Esophagus muscularis mucosa (tissue), 4 donors: ENCODE results near the gene ST8SIA6. TPM values are rescaled to one million over a fixed set of nuclear protein-coding genes. Genes with fewer than 3 reads are reported as not detected.

Source experiments
- DNase-seq: peaks from one replicate; pipeline ENCODE4 v3.0.0-alpha.2; 2017; ENCODE audit errors: extremely low spot score
- H3K27ac ChIP-seq, 4 donors: fragments of 200-600 bp; sonication (generic); replicated peaks in 1 of 4; 1 replicate in 3 of 4; 2 replicates in 1 of 4; pipeline ENCODE4 v1.5.1; 2016 to 2019; ENCODE audit warnings: mild to moderate bottlenecking in 1 of 4
- H3K27me3 ChIP-seq, 4 donors: fragments of 200-600 bp; sonication (generic); one replicate each; pipeline versions ENCODE4 v1.5.1 to v1.6.0; 2016 to 2019
- H3K36me3 ChIP-seq, 4 donors: fragments of 200-600 bp; sonication (generic); one replicate each; pipeline ENCODE4 v1.5.1; 2016 to 2019
- H3K4me1 ChIP-seq, 4 donors: fragments of 200-600 bp; sonication (generic); one replicate each; pipeline ENCODE4 v1.5.1; 2016 to 2019
- H3K4me3 ChIP-seq, 4 donors: fragments of 200-600 bp; sonication (generic); 1 replicate in 2 of 4; 2 replicates in 2 of 4; pipeline ENCODE4 v1.5.1; 2016 to 2019; ENCODE audit warnings: mild to moderate bottlenecking in 4 of 4, moderate library complexity in 1 of 4
- H3K9me3 ChIP-seq, 4 donors: fragments of 200-600 bp; sonication (generic); 1 replicate in 3 of 4; 2 replicates in 1 of 4; pipeline ENCODE4 v1.5.1; 2016 to 2019
- EP300 ChIP-seq: sonication (generic); formaldehyde crosslinking; IDR thresholded peaks from one replicate; pipeline ENCODE4 v1.6.1; 2017; ENCODE audit warnings: antibody characterized with exemption
- POLR2A ChIP-seq: fragments of 450-650 bp; IDR thresholded peaks from one replicate; pipeline ENCODE4 v1.6.1; 2017; ENCODE audit warnings: antibody characterized with exemption, moderate library complexity, mild to moderate bottlenecking, low read depth
- POLR2AphosphoS5 ChIP-seq, 2 donors: sonication (generic); formaldehyde crosslinking; IDR thresholded peaks; one replicate each; pipeline ENCODE4 v1.6.1; 2017; ENCODE audit warnings: antibody characterized with exemption in 2 of 2
- WGBS: methylation state at CpG from one replicate; pipeline ENCODE4 v1.1.5; 2018; 5-methylcytosine and 5-hydroxymethylcytosine counted together
- intact Hi-C: fragments of 100-400 bp; cut with DNase I; formaldehyde crosslinking; loops from one replicate; pipeline ENCODE4 v1.15.1; 2023
- total RNA-seq, 4 donors: library from RNA; depleted of rRNA; stranded (reverse); fragments of >200 nt; gene quantifications; one replicate each; pipeline versions ENCODE4 v1.1.0 to v1.2.1, GENCODE V29; 2016
- TF ChIP-seq, protein P1 (sequence below), 3 experiments: fragments of 200-600 bp in 2 of 3; fragments of 450-650 bp in 1 of 3; sonication (generic) in 2 of 3; IDR thresholded peaks; one replicate each; pipeline ENCODE4 v1.5.1; 2017 to 2019; ENCODE audit warnings: antibody characterized with exemption in 3 of 3, mild to moderate bottlenecking in 2 of 3, moderate library complexity in 1 of 3

ST8SIA6 gene
- total RNA-seq, 4 donors from 2014 or later = 1.2 to 1.8 (median 1.3) TPM

DNA sequence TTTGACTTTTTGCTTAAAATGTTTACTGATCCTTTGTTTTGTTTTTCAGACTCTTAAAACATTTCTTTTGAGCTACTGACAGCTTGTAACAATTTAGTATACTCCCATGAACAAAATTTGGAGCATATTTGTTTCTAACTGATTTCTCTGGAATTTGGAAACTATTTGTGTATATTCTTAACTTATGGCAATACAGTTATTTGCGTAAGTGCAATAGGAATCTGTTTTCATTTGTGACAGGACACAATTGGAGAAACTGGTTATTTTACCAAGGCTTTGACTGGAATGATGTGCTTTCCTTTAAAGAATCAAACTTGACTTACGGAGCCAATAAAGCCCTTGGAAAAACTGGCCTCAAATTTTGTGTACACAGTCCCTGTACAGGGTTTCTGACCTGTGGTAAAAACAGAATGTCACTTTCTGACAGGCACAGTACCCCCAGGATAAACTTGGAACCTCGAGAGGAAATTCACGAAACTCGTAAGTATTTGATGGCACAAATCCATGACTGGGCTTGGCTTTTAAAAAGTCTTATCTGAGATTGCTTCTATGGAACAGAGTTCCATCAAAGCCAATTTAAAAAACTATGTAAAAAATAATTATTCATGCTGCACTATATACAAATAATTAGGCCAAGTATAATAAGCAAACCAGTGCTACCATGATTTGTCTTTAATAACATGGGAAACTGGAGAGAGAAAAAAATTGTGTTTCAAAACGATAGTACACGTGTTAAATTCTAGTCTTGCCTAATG, 70.4 kb downstream of the ST8SIA6 start:
- Histone ChIP-seq H3K36me3 (no peaks in the 10 kb centered on the region), H3K4me1 (peaks cover 0 to 28% (median 9%) of the 10 kb centered on the region in 4 donors), H3K27ac (peak overlapping the region in 3 of 4 donors; percentile 3 to 44 (median 24)), H3K4me3 (peak overlapping the region in 1 of 4 donors; percentile 10), H3K9me3 (no peaks in the 10 kb centered on the region), H3K27me3 (no peaks in the 10 kb centered on the region)
- TF ChIP-seq, protein P1, sequence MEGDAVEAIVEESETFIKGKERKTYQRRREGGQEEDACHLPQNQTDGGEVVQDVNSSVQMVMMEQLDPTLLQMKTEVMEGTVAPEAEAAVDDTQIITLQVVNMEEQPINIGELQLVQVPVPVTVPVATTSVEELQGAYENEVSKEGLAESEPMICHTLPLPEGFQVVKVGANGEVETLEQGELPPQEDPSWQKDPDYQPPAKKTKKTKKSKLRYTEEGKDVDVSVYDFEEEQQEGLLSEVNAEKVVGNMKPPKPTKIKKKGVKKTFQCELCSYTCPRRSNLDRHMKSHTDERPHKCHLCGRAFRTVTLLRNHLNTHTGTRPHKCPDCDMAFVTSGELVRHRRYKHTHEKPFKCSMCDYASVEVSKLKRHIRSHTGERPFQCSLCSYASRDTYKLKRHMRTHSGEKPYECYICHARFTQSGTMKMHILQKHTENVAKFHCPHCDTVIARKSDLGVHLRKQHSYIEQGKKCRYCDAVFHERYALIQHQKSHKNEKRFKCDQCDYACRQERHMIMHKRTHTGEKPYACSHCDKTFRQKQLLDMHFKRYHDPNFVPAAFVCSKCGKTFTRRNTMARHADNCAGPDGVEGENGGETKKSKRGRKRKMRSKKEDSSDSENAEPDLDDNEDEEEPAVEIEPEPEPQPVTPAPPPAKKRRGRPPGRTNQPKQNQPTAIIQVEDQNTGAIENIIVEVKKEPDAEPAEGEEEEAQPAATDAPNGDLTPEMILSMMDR (IDR thresholded peaks at IDR 0.05) = no peak
- TF ChIP-seq EP300 = no peak
- no peak for TF ChIP-seq POLR2A
- no peak for TF ChIP-seq POLR2AphosphoS5 (IDR thresholded peaks at IDR 0.05)
- no peak for DNase-seq
- 36% methylated on average over 7 of the region's 7 CpGs for WGBS
- intact Hi-C loops = no loop called here

DNA sequence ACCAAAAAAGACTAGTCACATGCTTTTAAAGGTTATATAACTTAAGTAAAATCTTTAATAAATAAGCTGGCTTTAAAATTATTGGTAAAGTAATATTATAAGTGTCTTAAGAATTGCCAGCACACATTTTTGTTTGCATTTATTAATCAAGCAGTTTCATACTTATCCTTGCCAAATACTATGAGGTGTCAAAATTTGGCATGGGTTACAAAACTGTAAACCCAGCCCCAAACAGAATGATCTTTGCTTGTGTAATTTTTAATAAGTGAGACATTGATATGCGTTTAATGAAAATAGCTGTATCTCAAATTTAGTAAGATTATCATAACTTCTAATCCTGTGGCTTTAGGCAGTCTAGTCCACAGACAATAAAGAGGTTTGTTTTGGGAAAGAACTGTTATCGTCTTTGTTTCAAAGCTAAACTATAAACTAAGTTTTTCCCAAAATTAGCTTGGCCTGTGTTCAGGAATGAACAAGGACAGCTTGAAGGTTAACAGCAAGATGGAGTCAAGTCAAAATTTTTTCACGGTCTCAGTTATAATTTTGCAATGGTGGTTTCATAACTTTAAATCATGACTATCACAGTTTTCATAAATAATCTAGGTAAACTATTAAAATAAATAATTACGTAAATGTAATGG, 72.8 kb downstream of the ST8SIA6 start:
- H3K27ac ChIP-seq = no peak overlapping the region
- TF ChIP-seq POLR2AphosphoS5 (IDR thresholded peaks at IDR 0.05) = no peak
- intact Hi-C loops = no loop called here

GRCh38 chr10:17380888-17381287, 73.5 kb downstream of the ST8SIA6 start:
- TF ChIP-seq, protein P1 (IDR thresholded peaks at IDR 0.05) = no peak
- no peak for TF ChIP-seq EP300
- no peak for TF ChIP-seq POLR2A
- TF ChIP-seq POLR2AphosphoS5 (IDR thresholded peaks at IDR 0.05) = no peak
- H3K36me3 ChIP-seq = no peaks in the 10 kb centered on the region
- no peak for DNase-seq
- WGBS = 54% methylated on average over 5 of the region's 5 CpGs
- no peak overlapping the region for H3K4me3 ChIP-seq
- no peaks in the 10 kb centered on the region for H3K27me3 ChIP-seq
- H3K27ac ChIP-seq = no peak overlapping the region
- intact Hi-C loops = no loop called here
- no peaks in the 10 kb centered on the region for H3K9me3 ChIP-seq
- peaks cover 0 to 28% (median 9%) of the 10 kb centered on the region in 4 donors for H3K4me1 ChIP-seq

More for the DNA sequence above, 72.8 kb downstream of the ST8SIA6 start:
- DNase-seq = no peak
- Histone ChIP-seq H3K9me3 (no peaks in the 10 kb centered on the region), H3K36me3 (no peaks in the 10 kb centered on the region), H3K4me3 (no peak overlapping the region), H3K27me3 (no peaks in the 10 kb centered on the region), H3K4me1 (peaks cover 0 to 28% (median 9%) of the 10 kb centered on the region in 4 donors)
- 43% methylated on average over 4 of the region's 4 CpGs for WGBS

DNA sequence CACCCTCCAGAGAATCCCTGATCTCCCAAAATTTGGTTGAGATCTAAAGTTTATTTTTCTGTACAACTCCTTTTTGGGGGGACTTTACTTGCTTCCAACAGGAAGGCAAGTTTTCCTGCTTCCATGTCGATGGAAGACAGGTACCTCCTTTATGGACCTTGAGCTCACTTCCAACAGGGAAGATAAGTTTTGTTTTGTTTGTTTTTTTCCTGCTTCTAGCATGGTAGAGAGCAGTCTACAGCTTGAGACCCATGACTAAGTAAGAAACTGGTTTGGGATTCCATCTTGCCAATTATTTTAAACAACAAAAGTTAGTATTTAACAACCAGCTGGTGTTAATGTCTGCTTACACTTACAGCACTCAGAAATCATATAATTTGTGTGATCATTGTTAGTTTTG, 74.4 kb downstream of the ST8SIA6 start:
- TF ChIP-seq EP300 (no peak), POLR2AphosphoS5 (IDR thresholded peaks at IDR 0.05) (no peak), POLR2A (no peak)
- TF ChIP-seq, protein P1 (IDR thresholded peaks at IDR 0.05) = no peak
- WGBS = 57% methylated on average over 1 of the region's 1 CpG
- Histone ChIP-seq H3K36me3 (no peaks in the 10 kb centered on the region), H3K4me1 (peaks cover 0 to 24% (median 8%) of the 10 kb centered on the region in 4 donors), H3K27me3 (no peaks in the 10 kb centered on the region), H3K4me3 (no peak overlapping the region), H3K27ac (no peak overlapping the region), H3K9me3 (no peaks in the 10 kb centered on the region)
- intact Hi-C loops = no loop called here
- DNase-seq = no peak

DNA sequence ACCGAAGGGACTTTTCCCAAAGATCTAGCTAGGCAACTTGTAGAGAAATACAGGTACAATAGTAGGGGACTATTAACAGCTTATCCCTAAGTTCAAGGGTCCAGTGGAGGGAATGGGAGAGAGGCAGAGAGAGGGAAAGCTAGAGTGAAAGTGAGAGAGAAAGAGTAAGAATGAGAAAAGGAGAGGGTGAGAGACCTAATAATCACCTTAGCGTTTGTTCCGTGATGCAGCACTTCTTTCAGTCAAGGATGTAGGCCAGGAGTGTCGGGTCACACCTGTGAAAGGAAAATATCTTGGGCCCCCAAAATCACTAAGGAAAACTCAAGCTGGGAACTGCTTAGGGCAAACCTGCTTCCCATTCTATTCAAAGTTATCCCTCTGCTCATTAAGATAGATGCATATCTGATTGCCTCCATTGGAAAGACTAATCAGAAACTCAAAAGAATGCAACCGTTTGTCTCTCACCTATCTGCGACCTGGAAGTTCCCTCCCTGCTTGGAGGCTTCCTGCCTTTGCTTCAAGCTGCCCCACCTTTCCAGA, 75.2 kb downstream of the ST8SIA6 start:
- WGBS = 73% methylated on average over 6 of the region's 6 CpGs
- DNase-seq = no peak

More for the DNA sequence above, 75.2 kb downstream of the ST8SIA6 start:
- intact Hi-C loops = no loop called here
- H3K4me1 ChIP-seq = peaks cover 0 to 16% (median 4%) of the 10 kb centered on the region in 4 donors
- H3K4me3 ChIP-seq = no peak overlapping the region
- no peak overlapping the region for H3K27ac ChIP-seq
- no peaks in the 10 kb centered on the region for H3K36me3 ChIP-seq
- no peaks in the 10 kb centered on the region for H3K9me3 ChIP-seq
- TF ChIP-seq POLR2A (no peak), EP300 (no peak), POLR2AphosphoS5 (IDR thresholded peaks at IDR 0.05) (no peak)
- TF ChIP-seq, protein P1 (IDR thresholded peaks at IDR 0.05) = no peak
- H3K27me3 ChIP-seq = no peaks in the 10 kb centered on the region
